ENCODE measurements around the gene KIRREL3. TPM values are rescaled to one million over a fixed set of nuclear protein-coding genes. Genes with fewer than 3 reads are reported as not detected.

KIRREL3 gene
- polyA plus RNA-seq, 1 of the 3 experiments (the other 2 are of a cell fraction), result 3.7 TPM

GRCh38 chr11:126476977-126477376 lies 523.6 kb downstream of the KIRREL3 start:
- TF ChIP-seq FOSL2 (IDR thresholded peaks at IDR 0.05; ENCODE audit: borderline replicate concordance, low read depth) (no peak), SMC3 (IDR thresholded peaks at IDR 0.05; ENCODE audit: low read depth, low read length) (no peak), MXI1 (IDR thresholded peaks at IDR 0.05; ENCODE audit: low read depth, low read length) (no peak), TCF12 (IDR thresholded peaks at IDR 0.05) (no peak), YY1 (IDR thresholded peaks at IDR 0.05; ENCODE audit: low read depth) (no peak), JUND (IDR thresholded peaks at IDR 0.05) (no peak), FOXM1 (IDR thresholded peaks at IDR 0.05; ENCODE audit: low read depth) (no peak), ELF1 (IDR thresholded peaks at IDR 0.05) (no peak), RXRA (IDR thresholded peaks at IDR 0.05; ENCODE audit: borderline replicate concordance, low read depth) (no peak), TEAD4 (IDR thresholded peaks at IDR 0.05; ENCODE audit: borderline replicate concordance, insufficient read depth) (no peak), RFX5 (IDR thresholded peaks at IDR 0.05; ENCODE audit: low read length) (no peak), EP300 (IDR thresholded peaks at IDR 0.05; ENCODE audit: borderline replicate concordance in 1 of 2, low read depth in 1 of 2, low read length in 1 of 2) (no peak), REST (IDR thresholded peaks at IDR 0.05; ENCODE audit: low read depth, low read length) (no peak), NFIC (IDR thresholded peaks at IDR 0.05; ENCODE audit: borderline replicate concordance) (no peak), NRF1 (IDR thresholded peaks at IDR 0.05; ENCODE audit: low read depth, low read length) (no peak)
- TF ChIP-seq, protein P1, sequence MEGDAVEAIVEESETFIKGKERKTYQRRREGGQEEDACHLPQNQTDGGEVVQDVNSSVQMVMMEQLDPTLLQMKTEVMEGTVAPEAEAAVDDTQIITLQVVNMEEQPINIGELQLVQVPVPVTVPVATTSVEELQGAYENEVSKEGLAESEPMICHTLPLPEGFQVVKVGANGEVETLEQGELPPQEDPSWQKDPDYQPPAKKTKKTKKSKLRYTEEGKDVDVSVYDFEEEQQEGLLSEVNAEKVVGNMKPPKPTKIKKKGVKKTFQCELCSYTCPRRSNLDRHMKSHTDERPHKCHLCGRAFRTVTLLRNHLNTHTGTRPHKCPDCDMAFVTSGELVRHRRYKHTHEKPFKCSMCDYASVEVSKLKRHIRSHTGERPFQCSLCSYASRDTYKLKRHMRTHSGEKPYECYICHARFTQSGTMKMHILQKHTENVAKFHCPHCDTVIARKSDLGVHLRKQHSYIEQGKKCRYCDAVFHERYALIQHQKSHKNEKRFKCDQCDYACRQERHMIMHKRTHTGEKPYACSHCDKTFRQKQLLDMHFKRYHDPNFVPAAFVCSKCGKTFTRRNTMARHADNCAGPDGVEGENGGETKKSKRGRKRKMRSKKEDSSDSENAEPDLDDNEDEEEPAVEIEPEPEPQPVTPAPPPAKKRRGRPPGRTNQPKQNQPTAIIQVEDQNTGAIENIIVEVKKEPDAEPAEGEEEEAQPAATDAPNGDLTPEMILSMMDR (IDR thresholded peaks at IDR 0.05), result no peak
- TF ChIP-seq, protein P2, sequence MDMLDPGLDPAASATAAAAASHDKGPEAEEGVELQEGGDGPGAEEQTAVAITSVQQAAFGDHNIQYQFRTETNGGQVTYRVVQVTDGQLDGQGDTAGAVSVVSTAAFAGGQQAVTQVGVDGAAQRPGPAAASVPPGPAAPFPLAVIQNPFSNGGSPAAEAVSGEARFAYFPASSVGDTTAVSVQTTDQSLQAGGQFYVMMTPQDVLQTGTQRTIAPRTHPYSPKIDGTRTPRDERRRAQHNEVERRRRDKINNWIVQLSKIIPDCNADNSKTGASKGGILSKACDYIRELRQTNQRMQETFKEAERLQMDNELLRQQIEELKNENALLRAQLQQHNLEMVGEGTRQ (IDR thresholded peaks at IDR 0.05; ENCODE audit: borderline replicate concordance, low read depth, low read length), result no peak
- Histone ChIP-seq H4K20me1 (ENCODE audit: insufficient read depth) (no peaks in the 10 kb centered on the region), H2AFZ (ENCODE audit: low read depth) (no peak overlapping the region), H3K9me3 (no peaks in the 10 kb centered on the region), H3K36me3 (replicated peaks in 1 of 2; ENCODE audit: control insufficient read depth in 1 of 2, insufficient read depth in 2 of 2, low read length in 1 of 2) (no peaks in the 10 kb centered on the region), H3K9me2 (no peaks in the 10 kb centered on the region), H3K27me3 (ENCODE audit: insufficient read depth) (no peaks in the 10 kb centered on the region), H3K79me2 (ENCODE audit: insufficient read depth) (no peaks in the 10 kb centered on the region), H3F3A (replicated peaks; ENCODE audit: insufficient read depth) (no peaks in the 10 kb centered on the region), H3K4me1 (ENCODE audit: control insufficient read depth in 1 of 2, insufficient read depth in 2 of 2, low read depth in 1 of 2, low read length in 1 of 2) (peaks cover 0 to 4% of the 10 kb centered on the region in 2 experiments; a peak in 1 of 4 replicates), H3K4me3 (ENCODE audit: low read depth in 2 of 2, low read length in 1 of 2) (no peak overlapping the region), H3K9ac (no peak overlapping the region), H3K27ac (ENCODE audit: low read depth in 2 of 2, low read length in 1 of 2) (no peak overlapping the region), H3K4me2 (no peak overlapping the region)
- 74% methylated on average over 5 of the region's 9 CpGs for WGBS (ENCODE audit: low lambda C conversion rate)
- ChIA-PET POLR2A (no interaction called here), CTCF (interaction anchor here (0.9 to 2.6 kb wide), 3 partner anchors 9 to 166 kb away, joined by 3 to 19 read pairs (median 7); no protein-coding TSS in a partner anchor)
- no peak for DNase-seq

Data from SK-N-SH (cell line).